ENCODE measurements around the gene SLC5A11. TPM values are rescaled to one million over a fixed set of nuclear protein-coding genes. Genes with fewer than 3 reads are reported as not detected.

The SLC5A11 gene, protein sequence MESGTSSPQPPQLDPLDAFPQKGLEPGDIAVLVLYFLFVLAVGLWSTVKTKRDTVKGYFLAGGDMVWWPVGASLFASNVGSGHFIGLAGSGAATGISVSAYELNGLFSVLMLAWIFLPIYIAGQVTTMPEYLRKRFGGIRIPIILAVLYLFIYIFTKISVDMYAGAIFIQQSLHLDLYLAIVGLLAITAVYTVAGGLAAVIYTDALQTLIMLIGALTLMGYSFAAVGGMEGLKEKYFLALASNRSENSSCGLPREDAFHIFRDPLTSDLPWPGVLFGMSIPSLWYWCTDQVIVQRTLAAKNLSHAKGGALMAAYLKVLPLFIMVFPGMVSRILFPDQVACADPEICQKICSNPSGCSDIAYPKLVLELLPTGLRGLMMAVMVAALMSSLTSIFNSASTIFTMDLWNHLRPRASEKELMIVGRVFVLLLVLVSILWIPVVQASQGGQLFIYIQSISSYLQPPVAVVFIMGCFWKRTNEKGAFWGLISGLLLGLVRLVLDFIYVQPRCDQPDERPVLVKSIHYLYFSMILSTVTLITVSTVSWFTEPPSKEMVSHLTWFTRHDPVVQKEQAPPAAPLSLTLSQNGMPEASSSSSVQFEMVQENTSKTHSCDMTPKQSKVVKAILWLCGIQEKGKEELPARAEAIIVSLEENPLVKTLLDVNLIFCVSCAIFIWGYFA
- total RNA-seq (2021; ENCODE audit: unreplicated experiment) (0.47 TPM), Bru-seq, nascent RNA (percentile 24 among the genes with signal in this experiment), BruChase-seq, experiment 1, labeled RNA remaining after a 6-hour chase (percentile 41 among the genes with signal in this experiment), BruChase-seq, experiment 2, labeled RNA remaining after a 2-hour chase (percentile 29 among the genes with signal in this experiment)
- polyA plus RNA-seq (2012), result 0.40 and 0.48 TPM in 2 replicates
- long read RNA-seq, partial matches to known transcripts, result 0 of 1 reads
- long read RNA-seq, other reads (novel, unspliced or antisense), result 1 of 1 reads

DNA sequence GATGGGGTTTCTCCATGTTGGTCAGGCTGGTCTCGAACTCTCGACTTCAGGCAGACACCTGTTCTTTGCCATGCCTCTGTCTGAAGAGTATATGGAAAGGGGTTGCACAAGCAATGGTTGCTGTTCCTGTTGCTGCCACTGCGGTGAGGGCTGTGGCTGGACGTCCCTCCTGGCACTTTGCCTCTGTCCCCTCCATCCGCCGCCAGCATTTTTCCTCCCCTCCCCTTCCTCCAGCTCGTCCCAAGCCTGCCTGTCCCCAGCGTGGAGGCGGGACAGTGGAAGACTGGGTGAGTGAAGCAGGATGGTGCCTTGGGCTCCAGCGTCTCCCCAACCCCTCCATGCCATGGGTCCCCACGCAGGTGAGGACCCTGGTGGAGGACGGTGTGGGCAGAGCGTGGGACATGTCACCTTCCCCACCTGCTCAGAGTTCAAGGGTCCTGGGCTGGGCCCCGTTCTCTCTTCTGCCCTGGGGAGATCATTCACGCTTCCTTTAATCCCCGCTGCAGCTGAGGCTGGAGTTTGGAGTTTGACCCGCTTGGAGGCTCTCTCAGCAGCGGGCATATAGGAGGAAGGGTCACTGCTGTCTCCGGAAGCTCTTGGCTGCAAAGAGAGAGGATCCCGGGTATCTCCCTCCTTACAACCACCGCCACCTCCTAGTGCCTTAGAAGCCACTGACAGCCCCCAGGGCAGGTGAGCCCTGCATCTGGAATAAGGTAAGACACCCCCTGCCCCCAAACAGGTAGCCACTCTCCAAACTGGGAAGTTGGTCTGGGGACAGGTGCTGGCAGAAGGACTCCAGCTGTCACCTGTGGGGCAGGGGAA, at the start of gene SLC5A11:
TSS of gene SLC5A11 (plus strand) at position 238 of the 822 bp plus-strand sequence. CDS start 12,681 bp downstream, outside the sequence.
- Histone ChIP-seq H3K4me1 (ENCODE audit: control insufficient read depth in 1 of 2, insufficient read depth in 2 of 2, low read length in 2 of 2) (peaks cover 16 to 49% of the 10 kb centered on the region in 2 experiments), H4K20me1 (ENCODE audit: insufficient read depth) (no peaks in the 10 kb centered on the region), H3K36me3 (ENCODE audit: control insufficient read depth in 1 of 2, insufficient read depth in 2 of 2, low read length in 2 of 2) (no peaks in the 10 kb centered on the region), H3K4me3 (replicated peaks in 1 of 2; ENCODE audit: low read depth in 1 of 2, low read length in 2 of 2) (no peak within 1 kb of the TSS), H3K9me3 (ENCODE audit: control insufficient read depth in 1 of 2, insufficient read depth in 1 of 2, low read depth in 1 of 2, low read length in 2 of 2) (no peaks in the 10 kb centered on the region), H3K9ac (ENCODE audit: low read length) (peak within 1 kb of the TSS; percentile 42; the same call in 1 of the 2 replicates), H3K4me2 (ENCODE audit: low read length) (peak within 1 kb of the TSS; percentile 63), H3K27ac (ENCODE audit: low read depth, low read length) (peak within 1 kb of the TSS; percentile 20), H3K79me2 (ENCODE audit: insufficient read depth, low read length) (no peaks in the 10 kb centered on the region), H2AFZ (ENCODE audit: low read depth, low read length, poor library complexity, severe bottlenecking) (peak within 1 kb of the TSS; percentile 55), H3K9me2 (ENCODE audit: insufficient read depth) (no peaks in the 10 kb centered on the region), H3K27me3 (ENCODE audit: insufficient read depth, low read length) (no peaks in the 10 kb centered on the region)
- DNase-seq (ENCODE audit: low read depth, low spot score) (no peak), ATAC-seq (no peak)
- POLR2A ChIA-PET, result no interaction called here
- CTCF ChIA-PET, result no interaction called here
- TF ChIP-seq SP1 (IDR thresholded peaks at IDR 0.05; ENCODE audit: low read depth), result no peak
- no peak for TF ChIP-seq CEBPB (IDR thresholded peaks at IDR 0.05; ENCODE audit: low read depth)
- TF ChIP-seq, protein P1, sequence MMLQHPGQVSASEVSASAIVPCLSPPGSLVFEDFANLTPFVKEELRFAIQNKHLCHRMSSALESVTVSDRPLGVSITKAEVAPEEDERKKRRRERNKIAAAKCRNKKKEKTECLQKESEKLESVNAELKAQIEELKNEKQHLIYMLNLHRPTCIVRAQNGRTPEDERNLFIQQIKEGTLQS (IDR thresholded peaks at IDR 0.05), result no peak
- TF ChIP-seq, protein P2, sequence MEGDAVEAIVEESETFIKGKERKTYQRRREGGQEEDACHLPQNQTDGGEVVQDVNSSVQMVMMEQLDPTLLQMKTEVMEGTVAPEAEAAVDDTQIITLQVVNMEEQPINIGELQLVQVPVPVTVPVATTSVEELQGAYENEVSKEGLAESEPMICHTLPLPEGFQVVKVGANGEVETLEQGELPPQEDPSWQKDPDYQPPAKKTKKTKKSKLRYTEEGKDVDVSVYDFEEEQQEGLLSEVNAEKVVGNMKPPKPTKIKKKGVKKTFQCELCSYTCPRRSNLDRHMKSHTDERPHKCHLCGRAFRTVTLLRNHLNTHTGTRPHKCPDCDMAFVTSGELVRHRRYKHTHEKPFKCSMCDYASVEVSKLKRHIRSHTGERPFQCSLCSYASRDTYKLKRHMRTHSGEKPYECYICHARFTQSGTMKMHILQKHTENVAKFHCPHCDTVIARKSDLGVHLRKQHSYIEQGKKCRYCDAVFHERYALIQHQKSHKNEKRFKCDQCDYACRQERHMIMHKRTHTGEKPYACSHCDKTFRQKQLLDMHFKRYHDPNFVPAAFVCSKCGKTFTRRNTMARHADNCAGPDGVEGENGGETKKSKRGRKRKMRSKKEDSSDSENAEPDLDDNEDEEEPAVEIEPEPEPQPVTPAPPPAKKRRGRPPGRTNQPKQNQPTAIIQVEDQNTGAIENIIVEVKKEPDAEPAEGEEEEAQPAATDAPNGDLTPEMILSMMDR (IDR thresholded peaks at IDR 0.05 in 2 of 3, conservative IDR thresholded peaks at IDR 0.05 in 1 of 3; ENCODE audit: borderline replicate concordance in 1 of 3, insufficient read depth in 1 of 3, low read depth in 2 of 3, low read length in 2 of 3), result no peak
- TF ChIP-seq EZH2 (IDR thresholded peaks at IDR 0.05), result no peak
- TF ChIP-seq ELF1 (IDR thresholded peaks at IDR 0.05; ENCODE audit: borderline replicate concordance, low read depth), result no peak
- TF ChIP-seq TCF7L2 (IDR thresholded peaks at IDR 0.05; ENCODE audit: borderline replicate concordance, extremely low read depth, insufficient read depth, insufficient read length), result no peak
- TF ChIP-seq POLR2A (IDR thresholded peaks at IDR 0.05; ENCODE audit: borderline replicate concordance, extremely low read depth, insufficient read depth, insufficient read length), result no peak
- no peak for TF ChIP-seq EZH2phosphoT487 (IDR thresholded peaks at IDR 0.05; ENCODE audit: borderline replicate concordance)
- no peak for TF ChIP-seq CBX3 (IDR thresholded peaks at IDR 0.05; ENCODE audit: low read depth)
- TF ChIP-seq, protein P3, sequence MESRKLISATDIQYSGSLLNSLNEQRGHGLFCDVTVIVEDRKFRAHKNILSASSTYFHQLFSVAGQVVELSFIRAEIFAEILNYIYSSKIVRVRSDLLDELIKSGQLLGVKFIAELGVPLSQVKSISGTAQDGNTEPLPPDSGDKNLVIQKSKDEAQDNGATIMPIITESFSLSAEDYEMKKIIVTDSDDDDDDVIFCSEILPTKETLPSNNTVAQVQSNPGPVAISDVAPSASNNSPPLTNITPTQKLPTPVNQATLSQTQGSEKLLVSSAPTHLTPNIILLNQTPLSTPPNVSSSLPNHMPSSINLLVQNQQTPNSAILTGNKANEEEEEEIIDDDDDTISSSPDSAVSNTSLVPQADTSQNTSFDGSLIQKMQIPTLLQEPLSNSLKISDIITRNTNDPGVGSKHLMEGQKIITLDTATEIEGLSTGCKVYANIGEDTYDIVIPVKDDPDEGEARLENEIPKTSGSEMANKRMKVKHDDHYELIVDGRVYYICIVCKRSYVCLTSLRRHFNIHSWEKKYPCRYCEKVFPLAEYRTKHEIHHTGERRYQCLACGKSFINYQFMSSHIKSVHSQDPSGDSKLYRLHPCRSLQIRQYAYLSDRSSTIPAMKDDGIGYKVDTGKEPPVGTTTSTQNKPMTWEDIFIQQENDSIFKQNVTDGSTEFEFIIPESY (IDR thresholded peaks at IDR 0.05; ENCODE audit: extremely low read depth, insufficient replicate concordance, low read length), result no peak
- BruUV-seq (replicated peaks), result no TSS peak
- RAD21 ChIA-PET (ENCODE audit: low non-redundant PET in 1 of 2, low total read pairs in 2 of 2, uncharacterized antibody in 2 of 2, unreplicated experiment in 2 of 2), result no interaction called here
- intact Hi-C loops (cut with micrococcal nuclease), result no loop called here

Data from HCT116 (cell line).